Measurements from ENCODE around the gene CYP3A5. TPM values are rescaled to one million over a fixed set of nuclear protein-coding genes. Genes with fewer than 3 reads are reported as not detected.

The CYP3A5 gene
- total RNA-seq, 1 donor from 2014 or later: not detected

DNA sequence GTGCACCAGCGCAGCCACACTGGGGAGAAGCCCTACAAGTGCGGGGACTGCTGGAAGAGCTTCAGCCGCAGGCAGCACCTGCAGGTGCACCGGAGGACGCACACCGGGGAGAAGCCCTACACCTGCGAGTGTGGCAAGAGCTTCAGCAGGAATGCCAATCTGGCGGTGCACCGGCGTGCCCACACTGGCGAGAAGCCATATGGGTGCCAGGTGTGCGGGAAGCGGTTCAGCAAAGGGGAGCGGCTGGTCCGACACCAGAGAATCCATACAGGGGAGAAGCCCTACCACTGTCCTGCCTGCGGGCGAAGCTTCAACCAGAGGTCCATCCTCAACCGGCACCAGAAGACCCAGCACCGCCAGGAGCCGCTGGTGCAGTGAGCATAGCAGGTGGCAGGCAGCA is 50.2 kb downstream of the CYP3A5 start:
- Mint-ChIP-seq H3K27me3 (ENCODE audit: unreplicated experiment) (no peaks in the 10 kb centered on the region), H3K27ac (ENCODE audit: unreplicated experiment) (no peak overlapping the region), H3K9me3 (ENCODE audit: unreplicated experiment) (peaks cover 4% of the 10 kb centered on the region), H3K36me3 (ENCODE audit: unreplicated experiment) (peaks cover 6% of the 10 kb centered on the region), H3K4me1 (ENCODE audit: low read depth, unreplicated experiment) (no peaks in the 10 kb centered on the region), H3K4me3 (ENCODE audit: unreplicated experiment) (no peak overlapping the region)
- TF ChIP-seq, protein P1, sequence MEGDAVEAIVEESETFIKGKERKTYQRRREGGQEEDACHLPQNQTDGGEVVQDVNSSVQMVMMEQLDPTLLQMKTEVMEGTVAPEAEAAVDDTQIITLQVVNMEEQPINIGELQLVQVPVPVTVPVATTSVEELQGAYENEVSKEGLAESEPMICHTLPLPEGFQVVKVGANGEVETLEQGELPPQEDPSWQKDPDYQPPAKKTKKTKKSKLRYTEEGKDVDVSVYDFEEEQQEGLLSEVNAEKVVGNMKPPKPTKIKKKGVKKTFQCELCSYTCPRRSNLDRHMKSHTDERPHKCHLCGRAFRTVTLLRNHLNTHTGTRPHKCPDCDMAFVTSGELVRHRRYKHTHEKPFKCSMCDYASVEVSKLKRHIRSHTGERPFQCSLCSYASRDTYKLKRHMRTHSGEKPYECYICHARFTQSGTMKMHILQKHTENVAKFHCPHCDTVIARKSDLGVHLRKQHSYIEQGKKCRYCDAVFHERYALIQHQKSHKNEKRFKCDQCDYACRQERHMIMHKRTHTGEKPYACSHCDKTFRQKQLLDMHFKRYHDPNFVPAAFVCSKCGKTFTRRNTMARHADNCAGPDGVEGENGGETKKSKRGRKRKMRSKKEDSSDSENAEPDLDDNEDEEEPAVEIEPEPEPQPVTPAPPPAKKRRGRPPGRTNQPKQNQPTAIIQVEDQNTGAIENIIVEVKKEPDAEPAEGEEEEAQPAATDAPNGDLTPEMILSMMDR (IDR thresholded peaks at IDR 0.05; ENCODE audit: partially characterized antibody, unreplicated experiment): no peak
- DNase-seq: no peak

DNA sequence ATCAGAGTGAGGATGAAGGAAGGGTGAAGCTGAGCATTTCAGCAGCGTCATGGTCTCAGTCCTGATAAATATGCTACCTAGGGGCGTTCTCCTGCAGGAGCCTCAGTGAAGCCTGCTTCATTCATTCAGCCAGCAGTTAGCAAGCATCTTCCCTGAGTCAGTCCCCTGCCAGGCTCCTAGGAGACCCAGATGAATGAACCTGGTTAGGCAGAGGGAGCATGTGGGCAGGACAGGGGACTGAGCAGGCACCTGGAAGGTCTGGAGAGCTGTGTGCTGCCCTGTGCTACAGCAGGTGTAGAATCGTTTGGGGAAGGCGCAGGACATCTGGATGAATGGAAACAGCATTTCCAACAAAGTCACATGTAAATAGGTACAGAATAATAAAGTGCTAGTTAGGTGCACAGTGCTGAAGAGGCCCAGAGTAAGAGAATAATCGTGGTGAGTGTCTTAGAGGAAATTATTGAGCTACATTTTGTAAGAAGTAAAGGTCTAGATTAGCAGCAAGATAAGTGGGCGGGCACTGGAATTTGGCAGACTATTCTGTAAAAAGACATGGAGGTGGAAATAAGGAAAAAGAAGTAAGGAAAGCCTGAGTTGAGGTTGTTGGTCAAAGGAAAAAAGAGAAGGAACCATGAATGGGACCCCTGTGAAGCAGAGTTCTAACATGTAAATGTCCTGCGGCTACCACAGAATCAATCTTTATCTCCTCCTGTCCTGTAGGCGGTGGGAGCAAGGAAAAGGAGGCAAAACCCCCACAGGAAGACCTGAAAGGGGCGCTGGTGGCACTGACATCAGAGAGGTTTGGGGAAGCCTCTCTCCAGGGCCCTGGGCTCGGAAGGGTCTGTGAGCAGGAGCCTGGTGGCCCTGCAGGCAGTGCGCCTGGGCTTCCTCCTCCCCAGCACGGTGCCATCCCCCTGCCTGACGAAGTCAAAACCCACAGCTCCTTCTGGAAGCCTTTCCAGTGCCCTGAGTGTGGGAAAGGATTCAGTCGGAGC is 51.0 kb downstream of the CYP3A5 start:
- TF ChIP-seq, protein P1 (IDR thresholded peaks at IDR 0.05; ENCODE audit: partially characterized antibody, unreplicated experiment): no peak
- Mint-ChIP-seq H3K27me3 (ENCODE audit: unreplicated experiment) (no peaks in the 10 kb centered on the region), H3K9me3 (ENCODE audit: unreplicated experiment) (peaks cover 4% of the 10 kb centered on the region), H3K4me3 (ENCODE audit: unreplicated experiment) (no peak overlapping the region), H3K27ac (ENCODE audit: unreplicated experiment) (no peak overlapping the region), H3K36me3 (ENCODE audit: unreplicated experiment) (peaks cover 8% of the 10 kb centered on the region), H3K4me1 (ENCODE audit: low read depth, unreplicated experiment) (no peaks in the 10 kb centered on the region)
- DNase-seq: no peak

DNA sequence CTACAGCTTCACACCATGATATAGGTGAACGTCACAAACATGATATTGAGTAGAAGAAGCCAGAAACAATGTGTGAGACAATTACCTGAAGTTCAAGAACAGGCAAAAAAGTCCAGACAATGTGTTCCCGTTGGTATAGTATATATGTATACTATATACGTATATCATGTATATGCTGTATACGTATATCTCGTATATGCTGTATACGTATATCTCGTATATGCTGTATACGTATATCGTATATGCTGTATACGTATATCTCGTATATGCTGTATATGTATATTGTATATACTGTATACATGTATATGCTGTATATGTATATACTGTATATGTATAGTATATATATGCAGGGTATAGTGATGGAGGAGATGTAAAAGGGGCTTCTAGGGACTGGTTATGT is 52.3 kb downstream of the CYP3A5 start:
- H3K4me3 Mint-ChIP-seq (ENCODE audit: unreplicated experiment): no peak overlapping the region
- H3K27ac Mint-ChIP-seq (ENCODE audit: unreplicated experiment): no peak overlapping the region
- TF ChIP-seq, protein P1 (IDR thresholded peaks at IDR 0.05; ENCODE audit: partially characterized antibody, unreplicated experiment): no peak
- no peak for DNase-seq
- H3K9me3 Mint-ChIP-seq (ENCODE audit: unreplicated experiment): peaks cover 4% of the 10 kb centered on the region
- no peaks in the 10 kb centered on the region for H3K27me3 Mint-ChIP-seq (ENCODE audit: unreplicated experiment)
- peaks cover 8% of the 10 kb centered on the region for H3K36me3 Mint-ChIP-seq (ENCODE audit: unreplicated experiment)
- no peaks in the 10 kb centered on the region for H3K4me1 Mint-ChIP-seq (ENCODE audit: low read depth, unreplicated experiment)

DNA sequence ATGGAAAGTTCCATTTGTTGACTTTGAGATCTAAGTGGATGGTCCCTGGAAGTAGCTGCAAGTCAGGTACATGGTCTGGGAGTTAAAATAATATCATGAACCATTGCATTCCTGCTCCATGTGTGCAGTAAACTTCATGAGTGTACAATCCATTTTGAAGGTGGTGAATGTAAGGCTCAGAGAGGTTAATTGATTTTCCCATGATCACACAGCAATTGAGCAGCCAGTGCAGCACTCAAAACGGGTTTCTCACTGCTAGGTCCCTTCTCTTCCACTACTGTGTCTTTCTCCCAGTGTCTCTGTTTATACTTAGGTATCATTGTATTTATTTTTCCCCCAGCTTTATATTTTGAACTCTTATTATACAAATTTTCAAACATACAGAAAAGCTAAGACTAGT is 53.1 kb downstream of the CYP3A5 start:
- Mint-ChIP-seq H3K36me3 (ENCODE audit: unreplicated experiment) (peaks cover 8% of the 10 kb centered on the region), H3K9me3 (ENCODE audit: unreplicated experiment) (peaks cover 4% of the 10 kb centered on the region), H3K27ac (ENCODE audit: unreplicated experiment) (no peak overlapping the region), H3K27me3 (ENCODE audit: unreplicated experiment) (no peaks in the 10 kb centered on the region), H3K4me3 (ENCODE audit: unreplicated experiment) (no peak overlapping the region), H3K4me1 (ENCODE audit: low read depth, unreplicated experiment) (no peaks in the 10 kb centered on the region)
- no peak for DNase-seq
- TF ChIP-seq, protein P1 (IDR thresholded peaks at IDR 0.05; ENCODE audit: partially characterized antibody, unreplicated experiment): no peak

DNA sequence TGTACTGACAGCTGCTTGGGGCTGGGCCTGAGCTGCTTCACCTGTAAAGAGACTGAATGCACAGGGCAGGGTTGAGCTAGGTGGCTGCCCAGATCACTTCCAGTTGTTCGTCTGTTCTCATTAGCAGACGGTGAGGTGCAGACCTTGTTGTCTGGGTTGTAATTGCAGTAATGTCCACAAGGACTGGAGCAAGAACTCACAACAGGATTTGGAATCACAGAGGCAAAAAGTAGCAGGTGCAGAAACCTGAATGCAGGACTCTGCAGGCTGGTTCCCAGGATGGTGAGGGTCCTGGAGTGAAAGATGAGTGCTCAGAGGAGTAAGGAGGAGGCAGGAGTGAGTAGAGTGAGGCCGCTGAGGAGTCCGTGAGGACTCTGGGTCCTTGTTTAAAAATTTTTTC is 53.8 kb downstream of the CYP3A5 start:
- Mint-ChIP-seq H3K27ac (ENCODE audit: unreplicated experiment) (no peak overlapping the region), H3K36me3 (ENCODE audit: unreplicated experiment) (peaks cover 8% of the 10 kb centered on the region), H3K4me1 (ENCODE audit: low read depth, unreplicated experiment) (no peaks in the 10 kb centered on the region), H3K27me3 (ENCODE audit: unreplicated experiment) (no peaks in the 10 kb centered on the region), H3K9me3 (ENCODE audit: unreplicated experiment) (peaks cover 4% of the 10 kb centered on the region), H3K4me3 (ENCODE audit: unreplicated experiment) (no peak overlapping the region)
- TF ChIP-seq, protein P1 (IDR thresholded peaks at IDR 0.05; ENCODE audit: partially characterized antibody, unreplicated experiment): peak; percentile 17
- no peak for DNase-seq

All from glutamatergic neuron (in vitro differentiated cells).